Measurements from ENCODE around the gene PDSS2. TPM values are rescaled to one million over a fixed set of nuclear protein-coding genes. Genes with fewer than 3 reads are reported as not detected.

Gene PDSS2
- polyA plus RNA-seq, 1 of the 3 experiments (the other 2 are of a cell fraction), result 5.6 TPM

DNA sequence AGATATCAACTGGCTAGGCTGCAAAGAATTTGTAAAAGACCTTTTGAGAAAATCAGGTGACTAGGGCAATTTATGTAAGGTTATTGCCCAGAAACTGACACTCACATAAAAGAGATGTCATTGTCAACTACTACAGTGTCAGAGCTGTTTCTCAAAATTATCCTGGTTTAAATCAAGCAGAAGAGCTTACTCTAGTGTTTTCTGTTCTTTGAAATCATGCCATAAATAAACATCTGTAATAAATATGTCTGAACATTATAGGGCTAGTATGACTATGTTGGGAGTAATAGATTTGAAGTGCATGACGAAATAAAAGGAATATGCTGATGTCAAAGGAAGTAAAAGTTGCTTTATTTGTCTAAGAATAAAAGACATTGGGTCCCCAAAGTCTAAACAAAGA, 11.0 kb upstream of the PDSS2 start (continued):
- TF ChIP-seq PBX3 (IDR thresholded peaks at IDR 0.05), result no peak

DNA sequence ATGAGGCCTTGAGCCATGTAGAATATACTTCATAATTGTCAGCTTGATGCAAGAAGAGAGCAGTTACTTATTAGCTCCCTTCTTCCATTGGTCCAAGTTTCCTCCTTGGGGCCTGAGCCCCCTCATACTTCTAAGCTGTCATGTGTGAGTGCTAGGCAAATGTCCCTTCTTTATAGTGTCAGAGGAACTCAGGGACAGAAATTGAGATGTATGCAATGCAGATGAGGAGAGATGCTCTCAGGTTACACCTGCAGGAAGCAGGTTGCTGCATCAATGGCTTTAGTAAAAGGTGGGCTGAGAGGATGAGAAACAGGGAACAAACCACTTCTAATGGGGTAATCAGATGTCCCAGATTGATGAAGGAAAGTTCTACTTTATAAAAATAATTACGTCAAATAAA, 6.7 kb upstream of the PDSS2 start:
- no peaks in the 10 kb centered on the region for H3K27me3 ChIP-seq (ENCODE audit: insufficient read depth)
- no peaks in the 10 kb centered on the region for H3F3A ChIP-seq (replicated peaks; ENCODE audit: insufficient read depth)
- H3K36me3 ChIP-seq (replicated peaks in 1 of 2; ENCODE audit: control insufficient read depth in 1 of 2, insufficient read depth in 2 of 2, low read length in 1 of 2), result no peaks in the 10 kb centered on the region
- H3K9me3 ChIP-seq, result no peaks in the 10 kb centered on the region
- H3K4me3 ChIP-seq (ENCODE audit: low read depth in 2 of 2, low read length in 1 of 2), result no peak overlapping the region
- no peak overlapping the region for H3K27ac ChIP-seq (ENCODE audit: low read depth in 2 of 2, low read length in 1 of 2)
- TF ChIP-seq MAX (IDR thresholded peaks at IDR 0.05; ENCODE audit: low read depth), result no peak
- TF ChIP-seq REST (IDR thresholded peaks at IDR 0.05; ENCODE audit: low read depth, low read length), result no peak
- no peak for TF ChIP-seq CHD2 (IDR thresholded peaks at IDR 0.05; ENCODE audit: low read length, partially characterized antibody)
- no peak for TF ChIP-seq EZH2phosphoT487 (IDR thresholded peaks at IDR 0.05; ENCODE audit: borderline replicate concordance, low read depth)
- TF ChIP-seq RCOR1 (IDR thresholded peaks at IDR 0.05; ENCODE audit: low read length), result no peak
- TF ChIP-seq ELF1 (IDR thresholded peaks at IDR 0.05), result no peak
- TF ChIP-seq TAF1 (IDR thresholded peaks at IDR 0.05; ENCODE audit: borderline replicate concordance, low read depth, low read length), result no peak
- TF ChIP-seq, protein P1, sequence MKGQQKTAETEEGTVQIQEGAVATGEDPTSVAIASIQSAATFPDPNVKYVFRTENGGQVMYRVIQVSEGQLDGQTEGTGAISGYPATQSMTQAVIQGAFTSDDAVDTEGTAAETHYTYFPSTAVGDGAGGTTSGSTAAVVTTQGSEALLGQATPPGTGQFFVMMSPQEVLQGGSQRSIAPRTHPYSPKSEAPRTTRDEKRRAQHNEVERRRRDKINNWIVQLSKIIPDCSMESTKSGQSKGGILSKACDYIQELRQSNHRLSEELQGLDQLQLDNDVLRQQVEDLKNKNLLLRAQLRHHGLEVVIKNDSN (IDR thresholded peaks at IDR 0.05; ENCODE audit: borderline replicate concordance, low read depth), result no peak
- TF ChIP-seq RXRA (IDR thresholded peaks at IDR 0.05; ENCODE audit: borderline replicate concordance, low read depth), result no peak
- no peak for TF ChIP-seq PBX3 (IDR thresholded peaks at IDR 0.05)
- no peak for TF ChIP-seq SMC3 (IDR thresholded peaks at IDR 0.05; ENCODE audit: low read depth, low read length)
- TF ChIP-seq NRF1 (IDR thresholded peaks at IDR 0.05; ENCODE audit: low read depth, low read length), result no peak
- no peak for TF ChIP-seq NFIC (IDR thresholded peaks at IDR 0.05; ENCODE audit: borderline replicate concordance)
- TF ChIP-seq FOXJ3 (CRISPR knock-in tag; IDR thresholded peaks at IDR 0.05), result no peak
- TF ChIP-seq, protein P2, sequence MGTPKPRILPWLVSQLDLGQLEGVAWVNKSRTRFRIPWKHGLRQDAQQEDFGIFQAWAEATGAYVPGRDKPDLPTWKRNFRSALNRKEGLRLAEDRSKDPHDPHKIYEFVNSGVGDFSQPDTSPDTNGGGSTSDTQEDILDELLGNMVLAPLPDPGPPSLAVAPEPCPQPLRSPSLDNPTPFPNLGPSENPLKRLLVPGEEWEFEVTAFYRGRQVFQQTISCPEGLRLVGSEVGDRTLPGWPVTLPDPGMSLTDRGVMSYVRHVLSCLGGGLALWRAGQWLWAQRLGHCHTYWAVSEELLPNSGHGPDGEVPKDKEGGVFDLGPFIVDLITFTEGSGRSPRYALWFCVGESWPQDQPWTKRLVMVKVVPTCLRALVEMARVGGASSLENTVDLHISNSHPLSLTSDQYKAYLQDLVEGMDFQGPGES (IDR thresholded peaks at IDR 0.05; ENCODE audit: low read depth, low read length), result no peak
- TF ChIP-seq, protein P3, sequence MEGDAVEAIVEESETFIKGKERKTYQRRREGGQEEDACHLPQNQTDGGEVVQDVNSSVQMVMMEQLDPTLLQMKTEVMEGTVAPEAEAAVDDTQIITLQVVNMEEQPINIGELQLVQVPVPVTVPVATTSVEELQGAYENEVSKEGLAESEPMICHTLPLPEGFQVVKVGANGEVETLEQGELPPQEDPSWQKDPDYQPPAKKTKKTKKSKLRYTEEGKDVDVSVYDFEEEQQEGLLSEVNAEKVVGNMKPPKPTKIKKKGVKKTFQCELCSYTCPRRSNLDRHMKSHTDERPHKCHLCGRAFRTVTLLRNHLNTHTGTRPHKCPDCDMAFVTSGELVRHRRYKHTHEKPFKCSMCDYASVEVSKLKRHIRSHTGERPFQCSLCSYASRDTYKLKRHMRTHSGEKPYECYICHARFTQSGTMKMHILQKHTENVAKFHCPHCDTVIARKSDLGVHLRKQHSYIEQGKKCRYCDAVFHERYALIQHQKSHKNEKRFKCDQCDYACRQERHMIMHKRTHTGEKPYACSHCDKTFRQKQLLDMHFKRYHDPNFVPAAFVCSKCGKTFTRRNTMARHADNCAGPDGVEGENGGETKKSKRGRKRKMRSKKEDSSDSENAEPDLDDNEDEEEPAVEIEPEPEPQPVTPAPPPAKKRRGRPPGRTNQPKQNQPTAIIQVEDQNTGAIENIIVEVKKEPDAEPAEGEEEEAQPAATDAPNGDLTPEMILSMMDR (IDR thresholded peaks at IDR 0.05), result no peak
- TF ChIP-seq FOSL2 (IDR thresholded peaks at IDR 0.05; ENCODE audit: borderline replicate concordance, low read depth), result no peak
- no peak for TF ChIP-seq RAD21 (IDR thresholded peaks at IDR 0.05; ENCODE audit: low read length)
- H3K9me2 ChIP-seq, result no peaks in the 10 kb centered on the region
- no peaks in the 10 kb centered on the region for H3K79me2 ChIP-seq (ENCODE audit: insufficient read depth)
- WGBS (ENCODE audit: low lambda C conversion rate), result 82% methylated on average over 1 of the region's 1 CpG
- H2AFZ ChIP-seq (ENCODE audit: low read depth), result no peak overlapping the region
- ChIA-PET CTCF (no interaction called here), POLR2A (no interaction called here)
- no peaks in the 10 kb centered on the region for H3K4me1 ChIP-seq (ENCODE audit: control insufficient read depth in 1 of 2, insufficient read depth in 2 of 2, low read depth in 1 of 2, low read length in 1 of 2)
- no peak overlapping the region for H3K9ac ChIP-seq
- no peak for DNase-seq
- H3K4me2 ChIP-seq, result no peak overlapping the region
- no peaks in the 10 kb centered on the region for H4K20me1 ChIP-seq (ENCODE audit: insufficient read depth)
